Endothelial cell (in vitro differentiated cells): ENCODE results near the gene ZNG1C. TPM values are rescaled to one million over a fixed set of nuclear protein-coding genes. Genes with fewer than 3 reads are reported as not detected.
"Not testable (repeated sequence)": the region's sequence is repeated elsewhere in the genome, so short reads cannot be mapped to it uniquely, and the experiment has no call there.

Experiments
- DNase-seq: peaks from one replicate; pipeline ENCODE4 v3.0.0; 2021; ENCODE audit warnings: low spot score
- H3K27ac Mint-ChIP-seq: one replicate; pipeline ENCODE4 v1.8.0; 2021; ENCODE audit warnings: mixed read lengths, inconsistent platforms; ENCODE audit not compliant: unreplicated experiment
- H3K27me3 Mint-ChIP-seq: one replicate; pipeline ENCODE4 v1.8.0; 2021; ENCODE audit warnings: mild to moderate bottlenecking, moderate library complexity, mixed read lengths, inconsistent platforms; ENCODE audit not compliant: unreplicated experiment
- H3K36me3 Mint-ChIP-seq: one replicate; pipeline ENCODE4 v1.8.0; 2021; ENCODE audit warnings: mild to moderate bottlenecking, low read depth, mixed read lengths, inconsistent platforms; ENCODE audit not compliant: unreplicated experiment
- H3K4me1 Mint-ChIP-seq: one replicate; pipeline ENCODE4 v1.8.0; 2021; ENCODE audit warnings: mild to moderate bottlenecking, mixed read lengths, inconsistent platforms; ENCODE audit not compliant: unreplicated experiment
- H3K4me3 Mint-ChIP-seq: one replicate; pipeline ENCODE4 v1.8.0; 2021; ENCODE audit warnings: mild to moderate bottlenecking, mixed read lengths, inconsistent platforms; ENCODE audit not compliant: unreplicated experiment
- H3K9me3 Mint-ChIP-seq: one replicate; pipeline ENCODE4 v1.8.0; 2021; ENCODE audit warnings: mixed read lengths, inconsistent platforms; ENCODE audit not compliant: unreplicated experiment
- total RNA-seq: library from RNA; stranded (reverse); fragmentation: NEBNext Ultra II Directional; extraction: Animal tissue kit (Norgen Biotek cat#: 25700); gene quantifications from one replicate; pipeline ENCODE4 v1.2.1, GENCODE V29; 2021; ENCODE audit not compliant: unreplicated experiment

Gene ZNG1C
- total RNA-seq, 1 donor from 2014 or later, result 15.2 TPM

DNA sequence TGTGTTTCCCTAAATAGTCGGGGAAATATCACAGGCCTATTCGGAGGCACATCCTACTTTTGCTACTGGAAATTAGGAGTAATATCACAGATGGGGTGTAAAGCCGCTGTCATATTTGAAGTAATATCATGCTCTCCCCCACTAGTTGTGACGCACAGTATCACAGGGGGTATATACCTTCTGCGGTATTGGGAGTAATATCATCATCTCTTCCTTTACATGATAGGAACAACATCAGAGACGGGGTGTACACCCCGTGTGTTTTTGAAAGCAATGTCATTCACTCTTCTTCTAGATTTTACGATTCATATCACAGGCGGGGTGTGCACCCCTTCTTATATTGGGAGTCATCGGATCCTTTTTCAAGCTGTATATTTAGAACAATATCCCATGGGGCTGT lies 76.4 kb downstream of the ZNG1C start:
- H3K36me3 Mint-ChIP-seq, H3K27ac Mint-ChIP-seq, H3K9me3 Mint-ChIP-seq, H3K4me3 Mint-ChIP-seq, H3K4me1 Mint-ChIP-seq, DNase-seq, H3K27me3 Mint-ChIP-seq: not testable (repeated sequence)

DNA sequence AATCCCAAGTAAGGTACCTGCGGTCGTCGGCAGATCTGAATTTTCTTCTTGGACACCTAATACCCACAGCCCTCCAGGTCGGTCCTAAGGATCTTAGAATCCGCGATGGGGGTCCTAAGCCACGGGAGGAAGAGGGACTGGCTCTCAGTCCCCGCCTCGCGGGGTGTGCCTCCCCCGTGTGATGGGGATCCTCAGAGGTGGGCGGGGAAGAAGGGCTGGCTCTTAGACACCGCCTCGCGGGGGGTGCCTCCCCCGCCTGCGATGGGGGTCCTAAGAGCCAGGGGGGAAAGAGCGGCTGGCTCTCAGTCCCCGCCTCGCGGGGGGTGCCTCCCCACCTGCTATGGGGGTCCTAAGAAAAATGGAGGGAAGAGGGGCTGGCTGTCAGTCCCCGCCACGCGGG lies 82.0 kb downstream of the ZNG1C start:
- H3K4me3 Mint-ChIP-seq, H3K36me3 Mint-ChIP-seq, H3K27ac Mint-ChIP-seq, H3K9me3 Mint-ChIP-seq, DNase-seq, H3K27me3 Mint-ChIP-seq, H3K4me1 Mint-ChIP-seq: not testable (repeated sequence)

DNA sequence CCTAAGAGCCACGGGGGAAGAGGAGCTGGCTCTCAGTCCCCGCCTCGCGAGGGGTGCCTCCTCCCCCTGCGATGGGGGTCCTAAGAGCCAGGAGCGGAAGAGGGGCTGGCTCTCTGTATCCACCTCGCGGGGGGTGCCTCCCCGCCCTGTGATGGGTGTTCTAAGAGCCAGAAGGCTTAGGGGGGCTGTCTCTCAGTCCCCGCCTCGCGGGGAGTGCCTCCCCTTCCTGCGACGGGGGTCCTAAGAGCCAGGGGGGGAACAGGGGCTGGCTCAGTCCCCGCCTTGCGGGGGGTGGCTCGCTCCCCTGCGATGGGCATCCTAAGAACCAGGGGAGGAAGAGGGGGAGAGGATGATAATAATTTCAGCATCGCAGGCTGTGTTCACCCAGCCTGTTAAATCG lies 82.7 kb downstream of the ZNG1C start:
- not testable (repeated sequence) for H3K4me3 Mint-ChIP-seq, H3K27ac Mint-ChIP-seq, H3K27me3 Mint-ChIP-seq, H3K36me3 Mint-ChIP-seq, H3K9me3 Mint-ChIP-seq, H3K4me1 Mint-ChIP-seq, DNase-seq

DNA sequence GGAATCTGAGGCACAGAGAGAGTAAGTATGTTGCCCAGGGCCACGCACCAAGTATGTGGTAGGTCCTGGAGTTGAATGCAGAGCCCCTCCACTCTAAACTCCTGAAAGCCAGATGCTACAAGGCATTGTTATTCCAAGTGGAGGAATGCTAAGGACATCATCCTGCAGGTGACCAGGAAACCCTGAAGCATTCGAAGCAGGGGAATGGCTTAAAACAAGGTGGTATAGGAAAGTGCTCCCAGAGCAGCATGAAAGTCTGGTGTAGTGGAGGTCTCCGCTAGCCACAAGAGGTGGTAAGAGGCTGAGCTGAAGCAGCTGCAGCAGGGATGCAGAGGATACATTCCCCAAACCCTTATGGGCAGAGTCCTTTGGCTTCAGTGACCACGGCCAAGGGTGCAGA lies 87.3 kb downstream of the ZNG1C start:
- not testable (repeated sequence) for H3K27ac Mint-ChIP-seq, DNase-seq, H3K4me1 Mint-ChIP-seq, H3K9me3 Mint-ChIP-seq, H3K27me3 Mint-ChIP-seq, H3K4me3 Mint-ChIP-seq, H3K36me3 Mint-ChIP-seq

DNA sequence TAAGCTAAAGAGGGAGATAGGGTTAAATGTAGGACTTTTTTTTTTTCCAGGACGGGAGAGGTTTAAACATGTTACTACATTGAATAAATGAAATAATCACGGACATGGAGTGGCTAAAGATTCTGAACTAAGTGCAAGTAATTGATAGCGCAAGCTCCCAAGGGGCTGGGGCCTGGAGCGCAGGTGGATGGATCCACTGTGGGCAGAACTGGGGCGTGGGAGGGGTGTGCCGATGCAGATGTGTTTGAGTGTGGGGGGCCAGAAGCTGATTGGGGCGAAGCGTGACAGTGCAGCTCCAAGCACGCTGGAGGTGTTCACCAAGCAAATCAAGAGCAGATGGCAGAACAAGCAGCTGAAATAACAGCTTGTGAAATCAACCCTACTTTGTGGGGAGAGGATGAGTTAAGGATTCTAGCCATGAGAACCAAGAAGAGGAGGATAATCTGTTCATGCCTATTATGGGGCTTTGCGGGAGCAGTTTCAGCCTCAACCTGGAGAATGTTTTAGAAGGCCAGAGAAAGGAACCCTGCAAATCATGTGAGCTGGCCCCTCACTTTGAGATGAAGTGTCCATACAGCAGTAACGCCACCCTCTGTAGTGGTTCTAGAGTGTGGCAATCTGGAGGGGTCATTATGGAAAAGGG lies 88.9 kb downstream of the ZNG1C start:
- not testable (repeated sequence) for H3K36me3 Mint-ChIP-seq, H3K9me3 Mint-ChIP-seq, H3K27ac Mint-ChIP-seq, H3K4me3 Mint-ChIP-seq, H3K27me3 Mint-ChIP-seq, H3K4me1 Mint-ChIP-seq, DNase-seq

DNA sequence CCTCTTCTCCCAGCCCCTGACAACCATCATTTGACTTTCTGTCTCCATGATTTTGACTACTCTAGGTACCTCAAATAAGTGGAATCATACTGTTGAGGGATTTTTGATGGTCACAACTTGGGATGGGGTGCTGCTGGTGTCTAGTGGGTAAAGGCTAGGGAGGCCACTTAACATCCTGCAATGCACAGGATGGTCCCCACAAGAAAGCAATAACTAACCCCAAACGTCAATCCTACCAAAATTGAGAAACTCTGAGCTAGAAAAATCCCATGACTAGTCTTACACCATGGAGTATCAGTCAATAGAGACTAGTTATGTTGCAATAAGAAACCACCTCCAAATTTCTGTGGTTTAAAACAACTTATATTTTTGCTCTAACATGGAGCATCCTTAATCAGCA lies 90.3 kb downstream of the ZNG1C start:
- H3K27ac Mint-ChIP-seq, H3K4me3 Mint-ChIP-seq, DNase-seq, H3K27me3 Mint-ChIP-seq, H3K36me3 Mint-ChIP-seq, H3K9me3 Mint-ChIP-seq, H3K4me1 Mint-ChIP-seq: not testable (repeated sequence)

DNA sequence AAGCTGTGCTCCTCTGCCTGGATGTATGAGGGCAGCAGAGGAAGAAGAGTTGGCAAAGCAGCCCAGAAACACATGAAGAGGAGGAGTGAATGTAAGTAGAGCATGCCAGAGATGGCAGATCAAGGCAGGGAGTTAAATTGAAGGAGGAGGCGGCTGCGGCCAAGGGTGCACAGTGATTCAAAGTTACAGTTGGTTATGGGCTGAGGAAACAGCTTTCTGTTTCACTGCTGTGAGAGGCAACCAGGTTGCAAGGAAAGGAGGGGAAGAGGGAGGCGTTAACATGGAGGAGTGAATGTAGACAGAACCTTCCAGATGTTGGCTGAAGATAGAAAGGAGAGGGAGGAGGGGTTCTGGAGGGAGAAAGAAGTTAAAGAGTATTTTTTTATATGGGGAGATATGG lies 94.2 kb downstream of the ZNG1C start:
- DNase-seq, H3K36me3 Mint-ChIP-seq, H3K4me3 Mint-ChIP-seq, H3K4me1 Mint-ChIP-seq, H3K9me3 Mint-ChIP-seq, H3K27ac Mint-ChIP-seq, H3K27me3 Mint-ChIP-seq: not testable (repeated sequence)

DNA sequence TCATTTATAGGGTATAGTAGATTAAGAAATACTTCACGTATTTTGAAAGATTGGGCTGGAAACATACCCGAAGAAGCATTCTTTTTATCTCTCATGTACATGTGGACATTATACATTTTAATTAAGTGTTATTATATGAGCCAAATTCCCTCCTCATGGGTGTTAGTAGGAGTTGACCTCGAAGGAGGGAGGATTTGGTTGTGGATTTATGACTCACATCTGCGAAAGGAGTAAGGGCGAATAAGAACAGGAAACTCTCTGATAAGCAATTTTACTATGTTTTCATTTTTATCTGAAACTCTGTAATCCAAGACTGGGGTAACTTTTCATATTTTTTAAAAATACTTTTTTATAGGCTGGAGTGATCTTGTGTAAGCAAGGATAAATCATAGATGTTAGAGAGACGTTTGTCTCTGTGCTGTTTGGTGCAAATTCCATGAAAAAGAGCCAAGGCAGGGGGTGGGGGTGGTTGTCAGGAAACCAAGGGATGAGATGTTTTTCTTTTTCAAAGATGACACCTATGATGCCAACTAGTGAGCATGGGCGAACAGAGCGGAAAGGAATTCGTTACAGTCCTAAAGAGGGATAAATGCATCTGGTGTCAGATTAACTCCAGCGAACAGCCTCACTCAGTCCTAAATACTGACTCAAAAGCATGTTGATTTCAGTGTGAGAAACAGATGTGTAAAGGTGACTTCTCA lies 95.0 kb downstream of the ZNG1C start:
- not testable (repeated sequence) for DNase-seq, H3K9me3 Mint-ChIP-seq, H3K27ac Mint-ChIP-seq, H3K4me3 Mint-ChIP-seq, H3K4me1 Mint-ChIP-seq, H3K27me3 Mint-ChIP-seq, H3K36me3 Mint-ChIP-seq

DNA sequence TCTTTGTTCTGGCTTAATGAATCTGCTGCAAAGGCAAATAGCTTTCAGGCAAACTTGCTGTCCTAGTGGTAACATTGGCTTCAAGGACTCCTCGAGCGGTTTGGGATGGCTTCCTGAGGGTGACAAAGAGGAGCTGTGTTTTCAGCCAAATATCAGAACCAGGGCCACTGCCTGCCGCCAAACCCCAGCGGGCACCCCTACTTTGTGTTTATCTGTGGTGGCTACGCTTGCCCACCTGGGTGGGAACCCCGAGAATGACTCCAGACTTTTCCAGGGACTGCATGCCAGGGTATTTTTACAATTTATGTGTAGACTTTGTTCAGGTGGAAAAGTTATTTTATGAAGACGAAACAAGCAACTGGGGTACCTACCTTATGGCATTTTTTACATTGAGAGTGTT lies 96.2 kb downstream of the ZNG1C start:
- H3K27me3 Mint-ChIP-seq, H3K36me3 Mint-ChIP-seq, H3K4me3 Mint-ChIP-seq, H3K27ac Mint-ChIP-seq, H3K9me3 Mint-ChIP-seq, DNase-seq, H3K4me1 Mint-ChIP-seq: not testable (repeated sequence)
